CD8-positive, alpha-beta memory T cell (primary cell): ENCODE results near the gene TIMM44. TPM values are rescaled to one million over a fixed set of nuclear protein-coding genes. Genes with fewer than 3 reads are reported as not detected.

Experiments
- CTCF ChIA-PET: fragments of 350-600 bp; sonication (Branson Sonifier 250); formaldehyde crosslinking; loops from one replicate; lab custom pipeline; 2021; ENCODE audit warnings: antibody characterized with exemption; lab: Charles Lee
- POLR2A ChIA-PET: fragments of 350-600 bp; sonication (Branson Sonifier 250); formaldehyde crosslinking; loops from one replicate; lab custom pipeline; 2021; ENCODE audit warnings: antibody characterized with exemption; lab: Charles Lee
- DNase-seq, 5 donors: peaks; one replicate each; pipeline versions ENCODE4 v3.0.0 to v3.0.0-alpha.2; 2020 to 2022; ENCODE audit warnings: mixed read lengths in 1 of 5
- H3K27ac ChIP-seq: one replicate; pipeline ENCODE4 v1.7.0; 2013; ENCODE audit warnings: low read depth, mild to moderate bottlenecking, low read length, moderate library complexity
- H3K27me3 ChIP-seq: 2 replicates; pipeline ENCODE4 v1.7.0; 2013; ENCODE audit warnings: low read length, mild to moderate bottlenecking; ENCODE audit not compliant: insufficient read depth, poor library complexity, severe bottlenecking
- H3K36me3 ChIP-seq: 2 replicates; pipeline ENCODE4 v1.7.0; 2013; ENCODE audit warnings: mild to moderate bottlenecking, low read length, moderate library complexity; ENCODE audit not compliant: insufficient read depth
- H3K4me1 ChIP-seq: 2 replicates; pipeline ENCODE4 v1.7.0; 2013; ENCODE audit warnings: mild to moderate bottlenecking, low read length, moderate library complexity; ENCODE audit not compliant: insufficient read depth
- H3K4me3 ChIP-seq: 2 replicates; pipeline ENCODE4 v1.7.0; 2013; ENCODE audit warnings: mild to moderate bottlenecking, low read length
- H3K9me3 ChIP-seq: 2 replicates; pipeline ENCODE4 v1.7.0; 2013; ENCODE audit warnings: mild to moderate bottlenecking, low read length
- H3K27ac Mint-ChIP-seq, 8 donors: one replicate each; pipeline ENCODE4 v1.8.0; 2020 to 2021; ENCODE audit warnings: mixed read lengths in 8 of 8, mild to moderate bottlenecking in 6 of 8, inconsistent platforms in 3 of 8, moderate library complexity in 3 of 8
- H3K27me3 Mint-ChIP-seq, 2 donors: one replicate each; pipeline ENCODE4 v1.8.0; 2020 to 2021; ENCODE audit warnings: mixed read lengths in 2 of 2, mild to moderate bottlenecking in 1 of 2, moderate library complexity in 1 of 2
- H3K36me3 Mint-ChIP-seq, 3 donors: one replicate each; pipeline ENCODE4 v1.8.0; 2020 to 2021; ENCODE audit warnings: mixed read lengths in 3 of 3, inconsistent platforms in 1 of 3, mild to moderate bottlenecking in 1 of 3
- H3K4me1 Mint-ChIP-seq, 3 donors: one replicate each; pipeline ENCODE4 v1.8.0; 2020 to 2021; ENCODE audit warnings: mixed read lengths in 3 of 3, inconsistent platforms in 1 of 3, mild to moderate bottlenecking in 1 of 3
- H3K4me3 Mint-ChIP-seq, 7 donors: one replicate each; pipeline ENCODE4 v1.8.0; 2020 to 2021; ENCODE audit warnings: mixed read lengths in 7 of 7, mild to moderate bottlenecking in 6 of 7, moderate library complexity in 4 of 7, inconsistent platforms in 2 of 7
- H3K9me3 Mint-ChIP-seq, 5 donors: one replicate each; pipeline ENCODE4 v1.8.0; 2020 to 2022; ENCODE audit warnings: mixed read lengths in 5 of 5, mild to moderate bottlenecking in 3 of 5, moderate library complexity in 2 of 5, inconsistent platforms in 1 of 5
- polyA plus RNA-seq: library from polyadenylated mRNA; unstranded; fragments of 300-500 nt; fragmentation: Illumina TruSeq; gene quantifications from one replicate; pipeline ENCODE4 v1.2.3, GENCODE V29; 2021
- total RNA-seq, 2 experiments: library from RNA; stranded (reverse); gene quantifications; one replicate each; pipeline ENCODE4 v1.2.3, GENCODE V29; 2021

TIMM44 gene
- total and polyA plus RNA-seq, 3 experiments from 2014 or later = 16.9 to 107 (median 105) TPM

GRCh38 chr19:7983995-7984837 lies 40.8 kb upstream of the TIMM44 start:
- H3K9me3 ChIP-seq = no peaks in the 10 kb centered on the region
- no peak overlapping the region for H3K4me3 ChIP-seq
- Mint-ChIP-seq H3K27ac (peak overlapping the region in 2 of 8 donors; percentile 42 to 82), H3K9me3 (no peaks in the 10 kb centered on the region), H3K36me3 (peaks cover 0 to 93% (median 4%) of the 10 kb centered on the region in 3 donors), H3K4me3 (no peak overlapping the region), H3K27me3 (no peaks in the 10 kb centered on the region), H3K4me1 (peaks cover 9 to 17% (median 12%) of the 10 kb centered on the region in 3 donors)
- no peaks in the 10 kb centered on the region for H3K27me3 ChIP-seq
- ChIA-PET POLR2A (no interaction called here), CTCF (interaction anchor here (1.7 kb wide), 1 partner anchor 19 kb away, joined by 3 read pairs; no protein-coding TSS in a partner anchor)
- DNase-seq = no peak
- H3K27ac ChIP-seq = no peak overlapping the region
- peaks cover 33% of the 10 kb centered on the region for H3K36me3 ChIP-seq
- no peaks in the 10 kb centered on the region for H3K4me1 ChIP-seq

GRCh38 chr19:7983286-7983950 lies 40.0 kb upstream of the TIMM44 start:
- Mint-ChIP-seq H3K4me1 (peaks cover 9 to 17% (median 12%) of the 10 kb centered on the region in 3 donors), H3K9me3 (no peaks in the 10 kb centered on the region), H3K36me3 (peaks cover 0 to 93% (median 4%) of the 10 kb centered on the region in 3 donors), H3K27ac (peak overlapping the region in 1 of 8 donors; percentile 42), H3K27me3 (no peaks in the 10 kb centered on the region), H3K4me3 (no peak overlapping the region)
- no peaks in the 10 kb centered on the region for H3K27me3 ChIP-seq
- H3K4me1 ChIP-seq = no peaks in the 10 kb centered on the region
- peaks cover 30% of the 10 kb centered on the region for H3K36me3 ChIP-seq
- DNase-seq = no peak
- ChIA-PET CTCF (no interaction called here), POLR2A (no interaction called here)
- no peak overlapping the region for H3K27ac ChIP-seq
- no peaks in the 10 kb centered on the region for H3K9me3 ChIP-seq
- H3K4me3 ChIP-seq = no peak overlapping the region

- Histone ChIP-seq H3K4me3 (no peak overlapping the region), H3K9me3 (no peaks in the 10 kb centered on the region), H3K27me3 (no peaks in the 10 kb centered on the region), H3K4me1 (no peaks in the 10 kb centered on the region), H3K27ac (no peak overlapping the region), H3K36me3 (peaks cover 26% of the 10 kb centered on the region)
- ChIA-PET CTCF (no interaction called here), POLR2A (no interaction called here)
- Mint-ChIP-seq H3K4me1 (peaks cover 3 to 13% (median 11%) of the 10 kb centered on the region in 3 donors), H3K36me3 (peaks cover 0 to 93% (median 4%) of the 10 kb centered on the region in 3 donors), H3K27ac (peak overlapping the region in 1 of 8 donors; percentile 54), H3K9me3 (no peaks in the 10 kb centered on the region), H3K27me3 (no peaks in the 10 kb centered on the region), H3K4me3 (no peak overlapping the region)
- DNase-seq = no peak
Measured at GRCh38 chr19:7982651-7983099, 39.2 kb upstream of the TIMM44 start.

- Mint-ChIP-seq H3K4me1 (peaks cover 1 to 9% (median 8%) of the 10 kb centered on the region in 3 donors), H3K27me3 (no peaks in the 10 kb centered on the region), H3K36me3 (peaks cover 0 to 92% (median 4%) of the 10 kb centered on the region in 3 donors), H3K4me3 (no peak overlapping the region), H3K27ac (no peak overlapping the region), H3K9me3 (no peaks in the 10 kb centered on the region)
- Histone ChIP-seq H3K4me3 (no peak overlapping the region), H3K36me3 (peaks cover 26% of the 10 kb centered on the region), H3K27me3 (no peaks in the 10 kb centered on the region), H3K27ac (no peak overlapping the region), H3K9me3 (no peaks in the 10 kb centered on the region), H3K4me1 (no peaks in the 10 kb centered on the region)
- POLR2A ChIA-PET = no interaction called here
- DNase-seq = no peak
- CTCF ChIA-PET = no interaction called here
Measured at GRCh38 chr19:7982103-7982502, 38.6 kb upstream of the TIMM44 start.

- Histone ChIP-seq H3K27ac (no peak overlapping the region), H3K4me3 (no peak overlapping the region), H3K36me3 (peaks cover 26% of the 10 kb centered on the region), H3K27me3 (no peaks in the 10 kb centered on the region), H3K4me1 (no peaks in the 10 kb centered on the region), H3K9me3 (no peaks in the 10 kb centered on the region)
- Mint-ChIP-seq H3K4me1 (peaks cover 1 to 7% (median 7%) of the 10 kb centered on the region in 3 donors), H3K4me3 (no peak overlapping the region), H3K36me3 (peaks cover 0 to 92% (median 2%) of the 10 kb centered on the region in 3 donors), H3K27me3 (no peaks in the 10 kb centered on the region), H3K27ac (no peak overlapping the region), H3K9me3 (no peaks in the 10 kb centered on the region)
- ChIA-PET CTCF (no interaction called here), POLR2A (no interaction called here)
- no peak for DNase-seq
Measured at GRCh38 chr19:7981661-7982060, 38.2 kb upstream of the TIMM44 start.

- no peak for DNase-seq
- POLR2A ChIA-PET = no interaction called here
- Mint-ChIP-seq H3K36me3 (peaks cover 0 to 89% (median 0%) of the 10 kb centered on the region in 3 donors), H3K27me3 (no peaks in the 10 kb centered on the region), H3K27ac (no peak overlapping the region), H3K4me1 (peaks cover 1 to 3% (median 2%) of the 10 kb centered on the region in 3 donors), H3K9me3 (no peaks in the 10 kb centered on the region), H3K4me3 (no peak overlapping the region)
- H3K9me3 ChIP-seq = no peaks in the 10 kb centered on the region
- H3K4me1 ChIP-seq = no peaks in the 10 kb centered on the region
- no peak overlapping the region for H3K4me3 ChIP-seq
- no peak overlapping the region for H3K27ac ChIP-seq
- CTCF ChIA-PET = no interaction called here
- H3K27me3 ChIP-seq = no peaks in the 10 kb centered on the region
- H3K36me3 ChIP-seq = peaks cover 26% of the 10 kb centered on the region
Measured at GRCh38 chr19:7981199-7981598, 37.7 kb upstream of the TIMM44 start.

- Mint-ChIP-seq H3K9me3 (no peaks in the 10 kb centered on the region), H3K27ac (no peak overlapping the region), H3K4me3 (no peak overlapping the region), H3K36me3 (peaks cover 0 to 84% (median 0%) of the 10 kb centered on the region in 3 donors), H3K4me1 (no peaks in the 10 kb centered on the region), H3K27me3 (no peaks in the 10 kb centered on the region)
- POLR2A ChIA-PET = no interaction called here
- peaks cover 26% of the 10 kb centered on the region for H3K36me3 ChIP-seq
- no peaks in the 10 kb centered on the region for H3K4me1 ChIP-seq
- H3K9me3 ChIP-seq = no peaks in the 10 kb centered on the region
- H3K4me3 ChIP-seq = no peak overlapping the region
- DNase-seq = no peak
- H3K27me3 ChIP-seq = no peaks in the 10 kb centered on the region
- H3K27ac ChIP-seq = no peak overlapping the region
- CTCF ChIA-PET = no interaction called here
Measured at GRCh38 chr19:7980635-7981121, 37.2 kb upstream of the TIMM44 start.

GRCh38 chr19:7980168-7980567 lies 36.7 kb upstream of the TIMM44 start:
- Mint-ChIP-seq H3K4me3 (no peak overlapping the region), H3K4me1 (no peaks in the 10 kb centered on the region), H3K27ac (peak overlapping the region in 1 of 8 donors; percentile 60), H3K27me3 (no peaks in the 10 kb centered on the region), H3K36me3 (peaks cover 0 to 85% (median 0%) of the 10 kb centered on the region in 3 donors), H3K9me3 (no peaks in the 10 kb centered on the region)
- Histone ChIP-seq H3K27ac (no peak overlapping the region), H3K9me3 (no peaks in the 10 kb centered on the region), H3K27me3 (no peaks in the 10 kb centered on the region), H3K4me3 (no peak overlapping the region), H3K4me1 (no peaks in the 10 kb centered on the region), H3K36me3 (peaks cover 26% of the 10 kb centered on the region)
- DNase-seq = no peak
- POLR2A ChIA-PET = no interaction called here
- CTCF ChIA-PET = no interaction called here
